Trophoblast cell (in vitro differentiated cells and primary cell): ENCODE data around the gene HS6ST1.

Experiments used
- DNase-seq, 2 donors: peaks; one replicate each; pipeline ENCODE4 v3.0.0-alpha.2; 2016
- H2AFZ ChIP-seq: 2 replicates; pipeline ENCODE4 v1.6.1; 2013; ENCODE audit warnings: low read length, moderate library complexity, mild to moderate bottlenecking; ENCODE audit not compliant: insufficient read depth, poor library complexity
- H2AK5ac ChIP-seq: 2 replicates; pipeline ENCODE4 v1.6.1; 2013; ENCODE audit warnings: mild to moderate bottlenecking, low read length
- H2BK120ac ChIP-seq: 2 replicates; pipeline ENCODE4 v1.6.1; 2013; ENCODE audit warnings: low read length, mild to moderate bottlenecking, moderate library complexity; ENCODE audit not compliant: insufficient read depth, poor library complexity
- H2BK12ac ChIP-seq: 2 replicates; pipeline ENCODE4 v1.6.1; 2013; ENCODE audit warnings: mild to moderate bottlenecking, low read length, moderate library complexity
- H2BK5ac ChIP-seq: 2 replicates; pipeline ENCODE4 v1.6.1; 2013; ENCODE audit warnings: low read length, low read depth, moderate library complexity, mild to moderate bottlenecking; ENCODE audit not compliant: poor library complexity
- H3K14ac ChIP-seq: 2 replicates; pipeline ENCODE4 v1.6.1; 2013; ENCODE audit warnings: mild to moderate bottlenecking, low read length
- H3K18ac ChIP-seq: 2 replicates; pipeline ENCODE4 v1.6.1; 2013; ENCODE audit warnings: mild to moderate bottlenecking, low read length
- H3K23ac ChIP-seq: 2 replicates; pipeline ENCODE4 v1.6.1; 2013; ENCODE audit warnings: low read length
- H3K27ac ChIP-seq: 2 replicates; pipeline ENCODE4 v1.5.1; 2013; ENCODE audit warnings: low read depth, mild to moderate bottlenecking, inconsistent platforms, low read length, moderate library complexity
- H3K27me3 ChIP-seq: 2 replicates; pipeline ENCODE4 v1.6.1; 2013; ENCODE audit warnings: inconsistent platforms, mild to moderate bottlenecking, low read length, moderate library complexity; ENCODE audit not compliant: insufficient read depth
- H3K36me3 ChIP-seq, 2 experiments: 1 replicate in 1 of 2; 2 replicates in 1 of 2; pipeline ENCODE4 v1.6.1; 2013; ENCODE audit warnings: low read length in 2 of 2, mild to moderate bottlenecking in 2 of 2, moderate library complexity in 1 of 2; ENCODE audit not compliant: insufficient read depth in 2 of 2, control insufficient read depth in 1 of 2
- H3K4ac ChIP-seq: 2 replicates; pipeline ENCODE4 v1.6.1; 2013; ENCODE audit warnings: low read depth, mild to moderate bottlenecking, low read length, moderate library complexity
- H3K4me1 ChIP-seq, 2 experiments: 1 replicate in 1 of 2; 2 replicates in 1 of 2; pipeline ENCODE4 v1.6.1; 2013; ENCODE audit warnings: low read length in 2 of 2, mild to moderate bottlenecking in 2 of 2, moderate library complexity in 1 of 2; ENCODE audit not compliant: insufficient read depth in 2 of 2, control insufficient read depth in 1 of 2
- H3K4me2 ChIP-seq: 2 replicates; pipeline ENCODE4 v1.6.1; 2013; ENCODE audit warnings: inconsistent platforms, mild to moderate bottlenecking, low read length, moderate library complexity
- H3K4me3 ChIP-seq: 2 replicates; pipeline ENCODE4 v1.5.1; 2013; ENCODE audit warnings: mild to moderate bottlenecking, low read depth, low read length, inconsistent platforms
- H3K79me1 ChIP-seq: one replicate; pipeline ENCODE4 v1.6.1; 2013; ENCODE audit warnings: low read length
- H3K79me2 ChIP-seq: 2 replicates; pipeline ENCODE4 v1.6.1; 2013; ENCODE audit warnings: low read length, mild to moderate bottlenecking; ENCODE audit not compliant: control insufficient read depth, insufficient read depth, poor library complexity
- H3K9ac ChIP-seq: 2 replicates; pipeline ENCODE4 v1.6.1; 2013; ENCODE audit warnings: mild to moderate bottlenecking, low read length
- H3K9me3 ChIP-seq: 2 replicates; pipeline ENCODE4 v1.6.1; 2013; ENCODE audit warnings: low read depth, mild to moderate bottlenecking, control low read depth, inconsistent platforms, low read length; ENCODE audit not compliant: insufficient read depth
- H4K12ac ChIP-seq: 2 replicates; pipeline ENCODE4 v1.6.1; 2013; ENCODE audit warnings: low read depth, mild to moderate bottlenecking, low read length, moderate library complexity
- H4K8ac ChIP-seq: 2 replicates; pipeline ENCODE4 v1.6.1; 2013; ENCODE audit warnings: low read depth, mild to moderate bottlenecking, low read length, moderate library complexity
- H4K91ac ChIP-seq: one replicate; pipeline ENCODE4 v1.6.1; 2013; ENCODE audit warnings: low read depth, mild to moderate bottlenecking, low read length, moderate library complexity
- WGBS: extraction: QIAGEN DNeasy Blood & Tissue Kit; methylation state at CpG from one replicate; pipeline ENCODE4 v1.1.7; 2013; ENCODE audit warnings: missing lambda C conversion rate; ENCODE audit not compliant: insufficient read length, insufficient coverage; ENCODE audit errors: extremely low coverage; 5-methylcytosine and 5-hydroxymethylcytosine counted together

The HS6ST1 gene

DNA sequence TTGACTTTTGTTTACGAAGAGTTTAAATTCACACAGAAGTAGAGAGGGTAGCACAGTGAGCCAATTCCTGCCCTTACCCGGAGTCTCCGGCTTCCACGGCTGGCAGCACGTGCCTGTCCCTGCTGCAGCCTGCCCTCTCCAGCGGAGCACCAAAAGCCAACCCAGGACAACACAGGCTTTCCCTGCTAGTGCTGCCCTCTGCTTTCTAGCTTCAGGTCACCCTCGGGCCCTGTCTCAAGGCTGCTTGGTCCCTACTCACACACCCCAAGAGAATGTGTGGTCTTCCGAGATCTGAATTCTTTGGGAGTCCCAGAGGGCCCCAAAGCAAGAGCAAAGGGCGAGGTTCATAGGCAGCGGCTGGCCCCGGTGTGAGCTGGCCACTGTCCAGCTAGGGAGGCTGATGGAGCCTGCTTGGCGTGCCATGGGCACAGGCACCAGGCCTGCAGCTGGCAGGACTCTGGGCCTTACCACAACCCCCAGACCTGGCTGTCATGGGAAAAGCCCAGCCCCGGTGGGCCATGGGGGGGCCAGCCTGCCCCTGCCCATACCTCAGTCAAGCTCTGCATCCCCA, 7.0 kb upstream of the HS6ST1 start:
- WGBS: no CpG with 5 or more reads among the region's 13 CpGs
- Histone ChIP-seq H4K12ac (no peak overlapping the region), H3K79me1 (peaks cover 9% of the 10 kb centered on the region), H2AK5ac (no peak overlapping the region), H3K4me3 (no peak overlapping the region), H3K9me3 (peaks cover 2% of the 10 kb centered on the region), H3K27me3 (no peaks in the 10 kb centered on the region), H3K4me1 (peaks cover 4 to 15% of the 10 kb centered on the region in 2 experiments), H3K14ac (no peak overlapping the region), H3K79me2 (peaks cover 5% of the 10 kb centered on the region), H4K91ac (no peak overlapping the region), H2BK120ac (no peak overlapping the region), H4K8ac (no peak overlapping the region), H3K9ac (no peak overlapping the region), H3K36me3 (no peaks in the 10 kb centered on the region), H3K18ac (no peak overlapping the region), H3K4ac (no peak overlapping the region), H2AFZ (no peak overlapping the region), H3K23ac (no peak overlapping the region), H3K27ac (no peak overlapping the region), H2BK5ac (no peak overlapping the region), H3K4me2 (no peak overlapping the region), H2BK12ac (no peak overlapping the region)
- no peak for DNase-seq

DNA sequence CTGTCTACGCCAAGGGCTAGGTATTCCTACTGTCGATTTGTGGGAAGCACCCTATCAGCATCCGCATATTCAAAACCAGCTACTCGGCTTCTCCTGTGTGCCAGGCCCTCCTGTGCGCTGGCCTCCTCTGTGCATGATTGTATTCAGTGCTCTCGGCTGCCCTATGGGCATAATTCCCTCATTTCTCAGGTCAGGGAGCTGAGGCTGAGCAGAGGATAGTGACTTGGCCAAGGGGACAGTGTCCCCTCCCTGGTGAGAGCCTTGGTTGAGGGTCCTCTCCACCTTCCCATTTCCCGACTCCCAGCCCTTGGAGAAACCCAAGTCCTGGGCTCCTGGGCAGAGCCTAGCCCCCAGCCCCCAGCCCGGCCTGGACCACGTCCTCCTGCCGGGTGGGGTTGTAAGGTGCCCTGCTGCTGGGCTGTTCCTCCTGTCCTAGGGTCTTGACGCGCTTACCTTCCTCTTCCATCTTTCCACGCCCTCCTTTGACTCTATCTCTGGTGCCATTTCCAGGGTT, 6.3 kb upstream of the HS6ST1 start:
- no peak overlapping the region for H3K4me2 ChIP-seq
- no peak overlapping the region for H2BK5ac ChIP-seq
- WGBS: no CpG with 5 or more reads among the region's 13 CpGs
- no peak overlapping the region for H3K27ac ChIP-seq
- no peak overlapping the region for H2AK5ac ChIP-seq
- no peak overlapping the region for H2BK12ac ChIP-seq
- no peaks in the 10 kb centered on the region for H3K27me3 ChIP-seq
- H3K9me3 ChIP-seq: peaks cover 2% of the 10 kb centered on the region
- H4K8ac ChIP-seq: no peak overlapping the region
- no peak overlapping the region for H3K18ac ChIP-seq
- DNase-seq: no peak
- H3K4me3 ChIP-seq: no peak overlapping the region
- H3K4ac ChIP-seq: no peak overlapping the region
- no peak overlapping the region for H3K23ac ChIP-seq
- peaks cover 9% of the 10 kb centered on the region for H3K79me1 ChIP-seq
- no peak overlapping the region for H3K14ac ChIP-seq
- H4K91ac ChIP-seq: no peak overlapping the region
- H3K36me3 ChIP-seq: no peaks in the 10 kb centered on the region
- no peak overlapping the region for H2AFZ ChIP-seq
- no peak overlapping the region for H2BK120ac ChIP-seq
- H3K9ac ChIP-seq: no peak overlapping the region
- H3K4me1 ChIP-seq: peaks cover 4 to 15% of the 10 kb centered on the region in 2 experiments
- peaks cover 5% of the 10 kb centered on the region for H3K79me2 ChIP-seq
- H4K12ac ChIP-seq: no peak overlapping the region

DNA sequence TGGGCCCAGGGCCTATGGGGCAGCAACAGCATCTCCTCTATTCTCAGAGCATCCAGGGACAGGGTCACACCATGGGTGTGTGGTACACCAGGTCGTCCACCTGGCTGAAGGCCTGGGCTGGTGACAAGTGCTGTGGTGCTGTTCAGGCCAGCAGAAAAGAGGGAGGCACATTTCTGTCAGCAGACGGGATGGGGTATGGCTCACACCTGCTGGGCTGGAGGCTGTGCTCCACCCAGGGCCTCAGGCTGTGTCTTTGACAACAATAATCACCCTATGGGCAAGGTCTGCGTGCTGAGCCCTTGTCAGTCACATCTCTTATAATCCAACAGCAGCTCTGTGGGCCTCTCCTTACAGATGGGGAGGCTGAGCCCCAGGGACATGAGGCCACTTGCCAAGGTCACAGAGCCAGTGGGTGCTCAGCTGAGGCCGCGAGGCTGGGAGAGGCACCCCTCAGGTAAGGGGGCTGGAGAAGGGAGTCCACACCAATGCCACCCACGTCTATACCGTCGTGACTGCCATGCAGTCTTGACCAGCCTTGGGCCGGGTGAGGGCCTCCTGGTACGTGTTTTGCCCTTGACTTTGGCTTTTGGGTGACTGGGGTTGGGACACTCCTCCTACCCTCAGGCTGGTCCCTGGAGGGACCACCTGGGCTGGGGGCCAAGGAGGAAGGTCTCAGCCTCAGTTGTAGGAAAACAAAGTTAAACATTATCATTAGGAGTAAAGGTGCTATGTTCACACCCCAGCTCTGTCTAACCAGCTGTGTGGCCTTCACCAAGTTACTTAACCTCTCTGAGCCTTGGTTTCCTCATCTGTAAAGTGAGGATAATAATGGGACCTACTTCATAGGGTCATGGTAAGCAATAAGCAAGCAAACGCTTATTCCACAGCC, 5.6 kb upstream of the HS6ST1 start:
- no peak overlapping the region for H2BK120ac ChIP-seq
- H3K4me3 ChIP-seq: no peak overlapping the region
- H3K23ac ChIP-seq: no peak overlapping the region
- no peak overlapping the region for H3K9ac ChIP-seq
- peaks cover 4 to 15% of the 10 kb centered on the region in 2 experiments for H3K4me1 ChIP-seq
- H3K79me2 ChIP-seq: peaks cover 5% of the 10 kb centered on the region
- no peak overlapping the region for H2BK5ac ChIP-seq
- H3K18ac ChIP-seq: no peak overlapping the region
- no peak overlapping the region for H4K12ac ChIP-seq
- H2AFZ ChIP-seq: no peak overlapping the region
- peak in 1 of 2 donors; percentile 38 for DNase-seq
- H3K4me2 ChIP-seq: no peak overlapping the region
- H3K36me3 ChIP-seq: no peaks in the 10 kb centered on the region
- no peak overlapping the region for H4K8ac ChIP-seq
- H3K9me3 ChIP-seq: no peaks in the 10 kb centered on the region
- H2BK12ac ChIP-seq: no peak overlapping the region
- H4K91ac ChIP-seq: no peak overlapping the region
- H3K79me1 ChIP-seq: peaks cover 9% of the 10 kb centered on the region
- H3K27ac ChIP-seq: no peak overlapping the region
- H3K4ac ChIP-seq: no peak overlapping the region
- WGBS: no CpG with 5 or more reads among the region's 11 CpGs
- no peaks in the 10 kb centered on the region for H3K27me3 ChIP-seq
- no peak overlapping the region for H3K14ac ChIP-seq
- H2AK5ac ChIP-seq: no peak overlapping the region

DNA sequence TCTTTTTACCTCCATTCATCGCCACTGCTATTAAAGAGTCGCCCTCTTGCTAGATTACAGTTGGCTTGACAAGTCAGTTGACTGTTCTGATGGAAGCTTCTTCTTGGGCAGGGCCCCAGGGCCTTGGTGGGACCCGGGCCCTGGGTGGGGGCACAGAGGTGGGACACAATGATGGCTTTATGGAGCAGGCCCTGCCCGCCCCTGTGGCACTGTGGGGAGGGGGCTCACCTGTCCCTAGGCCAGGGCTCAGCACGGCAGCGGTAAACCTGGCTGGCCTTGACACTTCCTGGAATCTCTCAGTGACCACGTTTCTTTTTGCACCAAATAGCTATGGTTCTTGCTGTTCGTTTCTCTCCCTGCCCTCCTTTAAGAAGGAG, 4.9 kb upstream of the HS6ST1 start:
- Histone ChIP-seq H3K9ac (no peak overlapping the region), H2BK120ac (no peak overlapping the region), H3K9me3 (no peaks in the 10 kb centered on the region), H4K91ac (no peak overlapping the region), H3K18ac (no peak overlapping the region), H3K4me1 (peaks cover 4 to 15% of the 10 kb centered on the region in 2 experiments), H3K14ac (no peak overlapping the region), H3K27ac (no peak overlapping the region), H4K12ac (no peak overlapping the region), H3K36me3 (no peaks in the 10 kb centered on the region), H3K4me3 (no peak overlapping the region), H3K4me2 (no peak overlapping the region), H2AFZ (no peak overlapping the region), H3K27me3 (no peaks in the 10 kb centered on the region), H2BK12ac (no peak overlapping the region), H3K79me1 (peaks cover 12% of the 10 kb centered on the region), H4K8ac (no peak overlapping the region), H3K79me2 (peaks cover 7% of the 10 kb centered on the region), H3K23ac (no peak overlapping the region), H2BK5ac (no peak overlapping the region), H2AK5ac (no peak overlapping the region), H3K4ac (no peak overlapping the region)
- no peak for DNase-seq
- no CpG with 5 or more reads among the region's 8 CpGs for WGBS
